ENCODE data around the gene DIAPH3. TPM values are rescaled to one million over a fixed set of nuclear protein-coding genes. Genes with fewer than 3 reads are reported as not detected.

Gene DIAPH3
- total and polyA plus RNA-seq, 2 of the 8 experiments (the other 6 are each of a cell fraction or from before 2014, with no cell fraction given), result 8.0 to 30.8 TPM

DNA sequence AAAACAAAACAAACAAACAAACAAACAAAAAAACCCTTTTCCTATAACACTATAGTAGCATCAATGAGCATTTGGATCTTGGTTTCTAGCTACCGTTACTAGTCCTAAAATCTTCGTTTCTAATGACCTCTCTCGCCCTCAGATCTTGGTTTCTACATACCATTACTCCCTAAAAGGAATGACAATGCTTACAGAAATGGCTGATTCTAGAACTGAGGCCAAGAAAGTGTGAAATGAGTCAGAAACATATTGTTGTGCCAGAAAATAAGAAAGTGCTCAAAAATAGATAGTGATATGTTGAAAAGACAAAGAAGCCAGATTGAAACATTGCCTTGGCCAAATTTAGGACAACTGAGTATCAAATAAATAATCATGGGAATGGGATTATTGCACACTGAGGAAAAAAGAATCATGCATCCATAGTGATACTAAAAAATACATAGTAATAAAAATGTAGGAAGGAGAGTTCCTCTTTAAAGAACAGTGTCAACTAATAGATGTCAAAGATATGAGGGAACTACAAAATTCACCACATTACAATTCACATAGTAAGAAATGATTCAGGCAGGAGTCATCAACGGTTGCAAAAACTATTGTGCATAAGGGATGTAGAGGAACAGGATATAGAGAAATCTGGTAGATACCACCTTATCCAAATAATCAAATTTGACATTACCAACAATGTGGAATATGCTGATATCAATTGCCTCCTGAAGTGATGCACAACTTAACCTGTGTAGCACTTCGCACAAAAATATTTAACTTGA, 386.6 kb downstream of the DIAPH3 start:
- no peak overlapping the region for H3K9ac ChIP-seq (replicated peaks in 1 of 4; ENCODE audit: extremely low read depth in 1 of 4, low read depth in 3 of 4, low read length in 3 of 4)
- no peak for DNase-seq (ENCODE audit: low read depth in 1 of 2, low spot score in 2 of 2)
- FAIRE-seq, result no peak
- H2BK120ac ChIP-seq (replicated peaks; ENCODE audit: low read depth, low read length), result no peak overlapping the region
- no peak overlapping the region for H2AK5ac ChIP-seq (ENCODE audit: low read depth, low read length)
- no peak overlapping the region for H3K27ac ChIP-seq (ENCODE audit: low read depth, low read length)
- H3K79me2 ChIP-seq (ENCODE audit: control insufficient read depth in 1 of 2, insufficient read depth in 2 of 2, low read length in 2 of 2), result no peaks in the 10 kb centered on the region
- H2BK12ac ChIP-seq (ENCODE audit: low read depth, low read length), result no peak overlapping the region
- no peaks in the 10 kb centered on the region for H3K4me1 ChIP-seq (replicated peaks in 1 of 4; ENCODE audit: control insufficient read depth in 3 of 4, insufficient read depth in 4 of 4, low read length in 3 of 4)
- no peak for TF ChIP-seq SIN3A (conservative IDR thresholded peaks at IDR 0.05 in 1 of 2, IDR thresholded peaks at IDR 0.05 in 1 of 2; ENCODE audit: low read depth in 1 of 2, low read length in 2 of 2)
- no peak for TF ChIP-seq TBP (IDR thresholded peaks at IDR 0.05; ENCODE audit: low read depth, low read length)
- no peak for TF ChIP-seq ZNF274 (IDR thresholded peaks at IDR 0.05; ENCODE audit: borderline replicate concordance, extremely low read depth, low read length)
- no peak for TF ChIP-seq TEAD4 (IDR thresholded peaks at IDR 0.05; ENCODE audit: low read depth, low read length)
- TF ChIP-seq, protein P1, sequence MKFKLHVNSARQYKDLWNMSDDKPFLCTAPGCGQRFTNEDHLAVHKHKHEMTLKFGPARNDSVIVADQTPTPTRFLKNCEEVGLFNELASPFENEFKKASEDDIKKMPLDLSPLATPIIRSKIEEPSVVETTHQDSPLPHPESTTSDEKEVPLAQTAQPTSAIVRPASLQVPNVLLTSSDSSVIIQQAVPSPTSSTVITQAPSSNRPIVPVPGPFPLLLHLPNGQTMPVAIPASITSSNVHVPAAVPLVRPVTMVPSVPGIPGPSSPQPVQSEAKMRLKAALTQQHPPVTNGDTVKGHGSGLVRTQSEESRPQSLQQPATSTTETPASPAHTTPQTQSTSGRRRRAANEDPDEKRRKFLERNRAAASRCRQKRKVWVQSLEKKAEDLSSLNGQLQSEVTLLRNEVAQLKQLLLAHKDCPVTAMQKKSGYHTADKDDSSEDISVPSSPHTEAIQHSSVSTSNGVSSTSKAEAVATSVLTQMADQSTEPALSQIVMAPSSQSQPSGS (IDR thresholded peaks at IDR 0.05; ENCODE audit: low read length), result no peak
- no peak for TF ChIP-seq RNF2 (IDR thresholded peaks at IDR 0.05; ENCODE audit: borderline replicate concordance, low read depth, low read length, missing control alignments, poor library complexity, severe bottlenecking)
- TF ChIP-seq EGR1 (IDR thresholded peaks at IDR 0.05; ENCODE audit: borderline replicate concordance, low read depth, low read length), result no peak
- TF ChIP-seq GABPA (IDR thresholded peaks at IDR 0.05; ENCODE audit: borderline replicate concordance, insufficient read depth, low read length), result no peak
- no peak for TF ChIP-seq EZH2 (IDR thresholded peaks at IDR 0.05; ENCODE audit: low read depth, low read length, severe bottlenecking)
- TF ChIP-seq RAD21 (IDR thresholded peaks at IDR 0.05 in 1 of 2, conservative IDR thresholded peaks at IDR 0.05 in 1 of 2; ENCODE audit: low read depth in 2 of 2, low read length in 2 of 2), result no peak
- no peak overlapping the region for H2BK5ac ChIP-seq (ENCODE audit: low read depth, low read length)
- H4K5ac ChIP-seq (ENCODE audit: insufficient read length, low read depth, low read length), result no peak overlapping the region
- no peak overlapping the region for H3K14ac ChIP-seq (ENCODE audit: insufficient read length)
- H2BK20ac ChIP-seq (ENCODE audit: low read length), result no peak overlapping the region
- no peaks in the 10 kb centered on the region for H3K27me3 ChIP-seq (replicated peaks in 1 of 4; ENCODE audit: control insufficient read depth in 3 of 4, extremely low read depth in 1 of 4, insufficient read depth in 3 of 4, low read length in 3 of 4)
- H3K79me1 ChIP-seq (ENCODE audit: low read depth, low read length), result no peaks in the 10 kb centered on the region
- H3K56ac ChIP-seq (replicated peaks; ENCODE audit: insufficient read length, low read depth, low read length), result no peak overlapping the region
- ChIA-PET CTCF (ENCODE audit: partially characterized antibody) (interaction anchor here (0.6 to 8.5 kb wide), 2 partner anchors 96 to 586 kb away, joined by 4 to 94 read pairs; no protein-coding TSS in a partner anchor), POLR2A (ENCODE audit: partially characterized antibody) (no interaction called here)
- H4K20me1 ChIP-seq (replicated peaks in 1 of 2; ENCODE audit: control insufficient read depth in 1 of 2, insufficient read depth in 2 of 2, low read length in 2 of 2), result no peaks in the 10 kb centered on the region
- H2BK15ac ChIP-seq (ENCODE audit: low read length), result no peak overlapping the region
- no peak overlapping the region for H4K8ac ChIP-seq (ENCODE audit: extremely low read depth, insufficient read depth, low read length)
- no peak overlapping the region for H3K4me2 ChIP-seq (ENCODE audit: insufficient read depth in 1 of 2, low read depth in 2 of 2, low read length in 2 of 2)
- H3K4ac ChIP-seq (replicated peaks; ENCODE audit: insufficient read length, low read depth, low read length), result no peak overlapping the region
- H3K9me3 ChIP-seq (ENCODE audit: insufficient read depth in 2 of 2, low read depth in 1 of 2, low read length in 1 of 2), result no peaks in the 10 kb centered on the region
- no peaks in the 10 kb centered on the region for H3K23me2 ChIP-seq (ENCODE audit: low read depth, low read length)
- H3K36me3 ChIP-seq (ENCODE audit: control insufficient read depth in 2 of 4, insufficient read depth in 4 of 4, low read length in 3 of 4), result no peaks in the 10 kb centered on the region
- H2AFZ ChIP-seq (ENCODE audit: low read length), result no peak overlapping the region
- no peak overlapping the region for H3K23ac ChIP-seq (ENCODE audit: insufficient read length)
- H4K91ac ChIP-seq (replicated peaks; ENCODE audit: insufficient read length, low read length), result no peak overlapping the region
- H3K18ac ChIP-seq (ENCODE audit: extremely low read depth, low read length), result no peak overlapping the region
- WGBS, 2 experiments (ENCODE audit: extremely low coverage in 1 of 2, insufficient coverage in 1 of 2, insufficient read length in 1 of 2, insufficient replicate concordance in 2 of 2, low coverage in 1 of 2, low lambda C conversion rate in 2 of 2, missing lambda C conversion rate in 1 of 2), result 92% methylated on average over 5 of the region's 5 CpGs; no CpG with 5 or more reads in 1 of the 2 experiments
- H3K4me3 ChIP-seq (ENCODE audit: extremely low read depth in 1 of 4, insufficient read depth in 2 of 4, low read depth in 3 of 4, low read length in 4 of 4), result no peak overlapping the region

Data from H1 (cell line).